ENCODE data around the gene FBXL13. TPM values are rescaled to one million over a fixed set of nuclear protein-coding genes. Genes with fewer than 3 reads are reported as not detected.

FBXL13 gene
- total and polyA plus RNA-seq, 11 donors: 0.16 to 1.2 (median 0.41) TPM; not detected in 1

DNA sequence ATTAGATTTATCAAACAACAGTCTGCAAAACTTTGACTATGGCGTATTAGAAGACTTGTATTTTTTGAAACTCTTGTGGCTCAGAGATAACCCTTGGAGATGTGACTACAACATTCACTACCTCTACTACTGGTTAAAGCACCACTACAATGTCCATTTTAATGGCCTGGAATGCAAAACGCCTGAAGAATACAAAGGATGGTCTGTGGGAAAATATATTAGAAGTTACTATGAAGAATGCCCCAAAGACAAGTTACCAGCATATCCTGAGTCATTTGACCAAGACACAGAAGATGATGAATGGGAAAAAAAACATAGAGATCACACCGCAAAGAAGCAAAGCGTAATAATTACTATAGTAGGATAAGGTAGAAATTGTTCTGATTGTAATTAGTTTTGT lies 130.4 kb downstream of the FBXL13 start:
- DNase-seq (no peak), ATAC-seq (no peak)
- no peak for TF ChIP-seq POLR2A (IDR thresholded peaks at IDR 0.05)
- WGBS, 4 donors: 95 to 96% (median 96%) methylated on average over 4 of the region's 4 CpGs
- peaks cover 0 to 9% (median 0%) of the 10 kb centered on the region in 9 donors for H3K36me3 ChIP-seq
- no peak overlapping the region for H3K27ac ChIP-seq
- peaks cover 0 to 25% (median 5%) of the 10 kb centered on the region in 12 donors for H3K4me1 ChIP-seq
- no peaks in the 10 kb centered on the region for H3K27me3 ChIP-seq
- H3K4me3 ChIP-seq: no peak overlapping the region
- no peaks in the 10 kb centered on the region for H3K9me3 ChIP-seq
- intact Hi-C loops (cut with DNase I): loop anchor here in 2 of 10 donors (10.0 kb wide), 1 partner anchor 49 kb away; no protein-coding TSS in a partner anchor

DNA sequence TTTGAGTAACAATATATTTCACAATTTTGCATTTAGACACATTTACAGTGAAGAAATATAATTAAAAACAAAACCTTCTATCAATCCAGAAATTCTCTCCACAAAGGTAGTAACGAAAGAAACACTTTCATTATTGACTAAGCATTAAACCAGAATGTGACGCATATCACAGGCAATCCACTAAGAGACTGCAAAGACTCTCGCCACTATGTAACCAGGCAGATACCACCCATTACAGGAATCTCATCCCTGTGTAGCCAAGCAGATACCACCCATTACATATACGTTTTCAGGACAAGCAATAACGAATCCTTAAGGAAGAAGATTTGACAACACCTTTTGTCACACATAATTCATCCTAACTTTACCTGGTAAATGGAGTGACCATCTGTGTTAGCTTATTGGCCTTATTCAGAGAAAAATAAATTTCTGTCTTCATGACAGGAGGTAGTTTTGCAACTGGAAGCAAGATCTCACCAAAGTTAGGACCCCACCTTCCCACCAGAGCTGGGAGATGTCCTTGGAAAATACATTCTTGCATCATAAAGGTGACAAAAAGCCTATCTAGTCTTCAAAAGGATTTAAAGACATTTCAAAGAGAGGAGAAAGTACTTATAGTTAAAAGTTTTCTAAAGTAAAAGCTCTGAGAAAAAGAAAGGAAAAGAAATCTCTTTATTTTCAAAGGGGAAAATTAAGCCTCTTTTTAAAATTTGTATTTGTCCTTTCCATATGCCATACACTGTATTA lies 131.0 kb downstream of the FBXL13 start:
- Histone ChIP-seq H3K27ac (peak overlapping the region in 1 of 12 donors; percentile 16), H3K27me3 (no peaks in the 10 kb centered on the region), H3K9me3 (no peaks in the 10 kb centered on the region), H3K4me3 (no peak overlapping the region), H3K4me1 (peaks cover 0 to 32% (median 11%) of the 10 kb centered on the region in 12 donors), H3K36me3 (peaks cover 0 to 9% (median 0%) of the 10 kb centered on the region in 9 donors)
- intact Hi-C loops (cut with DNase I): loop anchor here in 2 of 10 donors (10.0 kb wide), 1 partner anchor 49 kb away; no protein-coding TSS in a partner anchor
- TF ChIP-seq, protein P1, sequence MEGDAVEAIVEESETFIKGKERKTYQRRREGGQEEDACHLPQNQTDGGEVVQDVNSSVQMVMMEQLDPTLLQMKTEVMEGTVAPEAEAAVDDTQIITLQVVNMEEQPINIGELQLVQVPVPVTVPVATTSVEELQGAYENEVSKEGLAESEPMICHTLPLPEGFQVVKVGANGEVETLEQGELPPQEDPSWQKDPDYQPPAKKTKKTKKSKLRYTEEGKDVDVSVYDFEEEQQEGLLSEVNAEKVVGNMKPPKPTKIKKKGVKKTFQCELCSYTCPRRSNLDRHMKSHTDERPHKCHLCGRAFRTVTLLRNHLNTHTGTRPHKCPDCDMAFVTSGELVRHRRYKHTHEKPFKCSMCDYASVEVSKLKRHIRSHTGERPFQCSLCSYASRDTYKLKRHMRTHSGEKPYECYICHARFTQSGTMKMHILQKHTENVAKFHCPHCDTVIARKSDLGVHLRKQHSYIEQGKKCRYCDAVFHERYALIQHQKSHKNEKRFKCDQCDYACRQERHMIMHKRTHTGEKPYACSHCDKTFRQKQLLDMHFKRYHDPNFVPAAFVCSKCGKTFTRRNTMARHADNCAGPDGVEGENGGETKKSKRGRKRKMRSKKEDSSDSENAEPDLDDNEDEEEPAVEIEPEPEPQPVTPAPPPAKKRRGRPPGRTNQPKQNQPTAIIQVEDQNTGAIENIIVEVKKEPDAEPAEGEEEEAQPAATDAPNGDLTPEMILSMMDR (IDR thresholded peaks at IDR 0.05): no peak
- no peak for TF ChIP-seq POLR2A (IDR thresholded peaks at IDR 0.05)
- ATAC-seq (no peak), DNase-seq (no peak)
- WGBS, 4 donors: 81 to 89% (median 84%) methylated on average over 5 of the region's 5 CpGs

DNA sequence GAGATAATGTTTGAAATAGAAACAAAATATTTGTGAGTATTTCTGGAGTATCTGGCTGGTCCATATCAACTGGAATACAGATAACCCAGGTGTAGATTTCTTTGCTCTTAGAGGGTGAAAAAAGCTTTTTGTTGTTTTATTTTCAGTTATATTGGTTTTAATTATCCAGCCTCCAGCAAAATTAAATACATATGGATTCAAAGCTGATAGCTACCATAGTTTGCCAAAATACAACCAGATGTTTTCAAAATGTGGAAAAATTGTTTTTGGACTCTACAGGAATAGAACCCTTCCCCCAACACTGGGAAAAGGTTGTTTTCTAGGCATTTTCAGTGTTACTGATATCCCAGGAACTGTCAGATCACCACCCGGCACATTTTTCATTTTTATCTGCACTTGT lies 131.7 kb downstream of the FBXL13 start:
- no peak for DNase-seq
- Histone ChIP-seq H3K9me3 (no peaks in the 10 kb centered on the region), H3K36me3 (peaks cover 0 to 9% (median 0%) of the 10 kb centered on the region in 9 donors), H3K4me1 (peaks cover 0 to 39% (median 17%) of the 10 kb centered on the region in 12 donors), H3K27me3 (no peaks in the 10 kb centered on the region), H3K4me3 (no peak overlapping the region), H3K27ac (peak overlapping the region in 4 of 12 donors; percentile 4 to 39 (median 18))
- intact Hi-C loops (cut with DNase I): loop anchor here in 2 of 10 donors (10.0 kb wide), 1 partner anchor 48 kb away; no protein-coding TSS in a partner anchor
- TF ChIP-seq POLR2A (IDR thresholded peaks at IDR 0.05): no peak
- TF ChIP-seq, protein P1 (IDR thresholded peaks at IDR 0.05): no peak
- 64 to 90% (median 82%) methylated on average over 1 of the region's 1 CpG for WGBS, 4 donors
- no peak for ATAC-seq

DNA sequence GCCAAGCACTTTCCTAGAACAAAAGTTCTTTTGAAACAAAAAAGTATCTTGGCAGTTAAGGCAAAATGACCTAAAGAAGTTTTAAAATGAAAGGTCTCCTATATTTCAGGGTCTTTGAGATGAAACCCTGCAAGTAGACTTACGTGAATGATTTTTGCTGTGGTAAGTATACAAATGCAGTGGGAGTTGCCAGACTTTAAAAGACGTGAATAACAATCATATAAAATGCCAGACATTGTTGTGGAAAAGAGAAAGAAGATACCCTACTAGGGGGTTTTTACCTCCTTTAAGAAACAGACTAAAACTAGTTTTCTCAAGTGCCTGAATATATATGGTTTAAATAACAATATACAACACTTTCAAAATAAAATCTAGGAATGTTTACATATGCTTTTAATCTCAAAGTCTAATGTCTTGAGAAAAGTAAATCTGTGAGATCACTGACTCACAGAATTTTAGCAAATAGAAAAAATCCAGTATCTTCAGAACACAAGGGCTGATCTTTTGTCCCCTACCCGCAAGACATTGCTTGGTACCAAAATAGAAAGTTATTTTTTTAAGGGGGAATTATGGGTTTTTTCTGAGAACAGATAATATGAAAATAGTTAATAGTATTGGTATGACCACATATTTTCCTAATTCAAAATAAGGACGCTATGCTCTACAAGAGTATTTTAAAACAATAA lies 132.3 kb downstream of the FBXL13 start:
- peak in 1 of 4 donors; percentile 26 for ATAC-seq
- intact Hi-C loops (cut with DNase I): loop anchor here in 2 of 10 donors (10.0 kb wide), 1 partner anchor 48 kb away; no protein-coding TSS in a partner anchor
- H3K36me3 ChIP-seq: peaks cover 0 to 9% (median 0%) of the 10 kb centered on the region in 9 donors

More for the DNA sequence above, 132.3 kb downstream of the FBXL13 start:
- Histone ChIP-seq H3K27ac (peak overlapping the region in 5 of 12 donors; percentile 4 to 55 (median 39)), H3K4me3 (no peak overlapping the region), H3K9me3 (no peaks in the 10 kb centered on the region), H3K4me1 (peaks cover 0 to 42% (median 21%) of the 10 kb centered on the region in 12 donors), H3K27me3 (no peaks in the 10 kb centered on the region)
- 60 to 74% (median 68%) methylated on average over 4 of the region's 4 CpGs for WGBS, 4 donors
- TF ChIP-seq POLR2A (IDR thresholded peaks at IDR 0.05): no peak
- TF ChIP-seq, protein P1 (IDR thresholded peaks at IDR 0.05): no peak
- DNase-seq: no peak
